ENCODE results near the gene ZC3H12A.

DNA sequence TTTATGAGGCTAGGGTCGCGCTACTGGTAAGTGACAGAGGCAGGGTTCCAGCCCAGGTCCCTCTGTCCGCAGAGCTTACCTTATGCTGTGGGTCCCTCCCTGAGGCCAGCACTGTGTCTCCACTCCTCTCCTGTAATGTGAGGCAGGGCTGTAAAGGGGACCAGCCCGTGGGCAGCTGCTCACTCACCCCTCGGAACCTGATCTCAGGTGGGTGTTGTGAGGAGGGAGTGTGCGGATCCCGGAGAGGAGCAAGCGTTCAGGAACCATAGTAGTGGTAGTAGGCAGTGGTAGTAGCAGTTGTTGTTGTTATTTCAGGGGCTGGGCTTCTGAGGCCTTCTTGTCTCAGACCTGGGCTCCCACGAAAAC, 1.7 kb downstream of the ZC3H12A start:
- TF ChIP-seq, protein P1, sequence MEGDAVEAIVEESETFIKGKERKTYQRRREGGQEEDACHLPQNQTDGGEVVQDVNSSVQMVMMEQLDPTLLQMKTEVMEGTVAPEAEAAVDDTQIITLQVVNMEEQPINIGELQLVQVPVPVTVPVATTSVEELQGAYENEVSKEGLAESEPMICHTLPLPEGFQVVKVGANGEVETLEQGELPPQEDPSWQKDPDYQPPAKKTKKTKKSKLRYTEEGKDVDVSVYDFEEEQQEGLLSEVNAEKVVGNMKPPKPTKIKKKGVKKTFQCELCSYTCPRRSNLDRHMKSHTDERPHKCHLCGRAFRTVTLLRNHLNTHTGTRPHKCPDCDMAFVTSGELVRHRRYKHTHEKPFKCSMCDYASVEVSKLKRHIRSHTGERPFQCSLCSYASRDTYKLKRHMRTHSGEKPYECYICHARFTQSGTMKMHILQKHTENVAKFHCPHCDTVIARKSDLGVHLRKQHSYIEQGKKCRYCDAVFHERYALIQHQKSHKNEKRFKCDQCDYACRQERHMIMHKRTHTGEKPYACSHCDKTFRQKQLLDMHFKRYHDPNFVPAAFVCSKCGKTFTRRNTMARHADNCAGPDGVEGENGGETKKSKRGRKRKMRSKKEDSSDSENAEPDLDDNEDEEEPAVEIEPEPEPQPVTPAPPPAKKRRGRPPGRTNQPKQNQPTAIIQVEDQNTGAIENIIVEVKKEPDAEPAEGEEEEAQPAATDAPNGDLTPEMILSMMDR (IDR thresholded peaks at IDR 0.05): no peak
- no peak for TF ChIP-seq POLR2A (IDR thresholded peaks at IDR 0.05; ENCODE audit: low read length)
- TF ChIP-seq, protein P2, sequence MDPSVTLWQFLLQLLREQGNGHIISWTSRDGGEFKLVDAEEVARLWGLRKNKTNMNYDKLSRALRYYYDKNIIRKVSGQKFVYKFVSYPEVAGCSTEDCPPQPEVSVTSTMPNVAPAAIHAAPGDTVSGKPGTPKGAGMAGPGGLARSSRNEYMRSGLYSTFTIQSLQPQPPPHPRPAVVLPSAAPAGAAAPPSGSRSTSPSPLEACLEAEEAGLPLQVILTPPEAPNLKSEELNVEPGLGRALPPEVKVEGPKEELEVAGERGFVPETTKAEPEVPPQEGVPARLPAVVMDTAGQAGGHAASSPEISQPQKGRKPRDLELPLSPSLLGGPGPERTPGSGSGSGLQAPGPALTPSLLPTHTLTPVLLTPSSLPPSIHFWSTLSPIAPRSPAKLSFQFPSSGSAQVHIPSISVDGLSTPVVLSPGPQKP (IDR thresholded peaks at IDR 0.05; ENCODE audit: low read depth, low read length): no peak
- no peak for TF ChIP-seq RAD21 (conservative IDR thresholded peaks at IDR 0.05 in 1 of 2, IDR thresholded peaks at IDR 0.05 in 1 of 2)
- TF ChIP-seq, protein P3, sequence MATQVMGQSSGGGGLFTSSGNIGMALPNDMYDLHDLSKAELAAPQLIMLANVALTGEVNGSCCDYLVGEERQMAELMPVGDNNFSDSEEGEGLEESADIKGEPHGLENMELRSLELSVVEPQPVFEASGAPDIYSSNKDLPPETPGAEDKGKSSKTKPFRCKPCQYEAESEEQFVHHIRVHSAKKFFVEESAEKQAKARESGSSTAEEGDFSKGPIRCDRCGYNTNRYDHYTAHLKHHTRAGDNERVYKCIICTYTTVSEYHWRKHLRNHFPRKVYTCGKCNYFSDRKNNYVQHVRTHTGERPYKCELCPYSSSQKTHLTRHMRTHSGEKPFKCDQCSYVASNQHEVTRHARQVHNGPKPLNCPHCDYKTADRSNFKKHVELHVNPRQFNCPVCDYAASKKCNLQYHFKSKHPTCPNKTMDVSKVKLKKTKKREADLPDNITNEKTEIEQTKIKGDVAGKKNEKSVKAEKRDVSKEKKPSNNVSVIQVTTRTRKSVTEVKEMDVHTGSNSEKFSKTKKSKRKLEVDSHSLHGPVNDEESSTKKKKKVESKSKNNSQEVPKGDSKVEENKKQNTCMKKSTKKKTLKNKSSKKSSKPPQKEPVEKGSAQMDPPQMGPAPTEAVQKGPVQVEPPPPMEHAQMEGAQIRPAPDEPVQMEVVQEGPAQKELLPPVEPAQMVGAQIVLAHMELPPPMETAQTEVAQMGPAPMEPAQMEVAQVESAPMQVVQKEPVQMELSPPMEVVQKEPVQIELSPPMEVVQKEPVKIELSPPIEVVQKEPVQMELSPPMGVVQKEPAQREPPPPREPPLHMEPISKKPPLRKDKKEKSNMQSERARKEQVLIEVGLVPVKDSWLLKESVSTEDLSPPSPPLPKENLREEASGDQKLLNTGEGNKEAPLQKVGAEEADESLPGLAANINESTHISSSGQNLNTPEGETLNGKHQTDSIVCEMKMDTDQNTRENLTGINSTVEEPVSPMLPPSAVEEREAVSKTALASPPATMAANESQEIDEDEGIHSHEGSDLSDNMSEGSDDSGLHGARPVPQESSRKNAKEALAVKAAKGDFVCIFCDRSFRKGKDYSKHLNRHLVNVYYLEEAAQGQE (IDR thresholded peaks at IDR 0.05): no peak
- TF ChIP-seq SMC3 (IDR thresholded peaks at IDR 0.05): no peak
- no peak for TF ChIP-seq TP53 (CRISPR knock-in tag; IDR thresholded peaks at IDR 0.05)
- no peak for TF ChIP-seq EHMT2 (IDR thresholded peaks at IDR 0.05; ENCODE audit: low read depth)
- no peak for TF ChIP-seq RFX5 (IDR thresholded peaks at IDR 0.05)
- TF ChIP-seq NFE2L2 (conservative IDR thresholded peaks at IDR 0.05; ENCODE audit: low read length): no peak
- no peak for TF ChIP-seq MAZ (IDR thresholded peaks at IDR 0.05; ENCODE audit: borderline replicate concordance, low read depth, low read length)
